ENCODE results near the gene TTI1. TPM values are rescaled to one million over a fixed set of nuclear protein-coding genes. Genes with fewer than 3 reads are reported as not detected.
A peak's percentile ranks its signal among the peaks of the same experiment; 100 is the strongest.

The TTI1 gene
- total RNA-seq, 1 experiment from 2014 or later: 54.0 TPM

- no peaks in the 10 kb centered on the region for H3K9me3 Mint-ChIP-seq (ENCODE audit: low read depth, unreplicated experiment)
- H3K27ac Mint-ChIP-seq (ENCODE audit: unreplicated experiment): no peak overlapping the region
- BruUV-seq (replicated peaks): no TSS peak
- intact Hi-C loops (cut with micrococcal nuclease; ENCODE audit: unreplicated experiment): no loop called here
- no peak overlapping the region for H3K4me3 Mint-ChIP-seq (ENCODE audit: low read depth, unreplicated experiment)
- TF ChIP-seq, protein P1, sequence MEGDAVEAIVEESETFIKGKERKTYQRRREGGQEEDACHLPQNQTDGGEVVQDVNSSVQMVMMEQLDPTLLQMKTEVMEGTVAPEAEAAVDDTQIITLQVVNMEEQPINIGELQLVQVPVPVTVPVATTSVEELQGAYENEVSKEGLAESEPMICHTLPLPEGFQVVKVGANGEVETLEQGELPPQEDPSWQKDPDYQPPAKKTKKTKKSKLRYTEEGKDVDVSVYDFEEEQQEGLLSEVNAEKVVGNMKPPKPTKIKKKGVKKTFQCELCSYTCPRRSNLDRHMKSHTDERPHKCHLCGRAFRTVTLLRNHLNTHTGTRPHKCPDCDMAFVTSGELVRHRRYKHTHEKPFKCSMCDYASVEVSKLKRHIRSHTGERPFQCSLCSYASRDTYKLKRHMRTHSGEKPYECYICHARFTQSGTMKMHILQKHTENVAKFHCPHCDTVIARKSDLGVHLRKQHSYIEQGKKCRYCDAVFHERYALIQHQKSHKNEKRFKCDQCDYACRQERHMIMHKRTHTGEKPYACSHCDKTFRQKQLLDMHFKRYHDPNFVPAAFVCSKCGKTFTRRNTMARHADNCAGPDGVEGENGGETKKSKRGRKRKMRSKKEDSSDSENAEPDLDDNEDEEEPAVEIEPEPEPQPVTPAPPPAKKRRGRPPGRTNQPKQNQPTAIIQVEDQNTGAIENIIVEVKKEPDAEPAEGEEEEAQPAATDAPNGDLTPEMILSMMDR (IDR thresholded peaks at IDR 0.05; ENCODE audit: unreplicated experiment): peak; percentile 27
- peaks cover 22% of the 10 kb centered on the region for H3K36me3 Mint-ChIP-seq (ENCODE audit: insufficient read depth, unreplicated experiment)
- DNase-seq: no peak
- H3K27me3 Mint-ChIP-seq (ENCODE audit: unreplicated experiment): no peaks in the 10 kb centered on the region
- H3K4me1 Mint-ChIP-seq (ENCODE audit: low read depth, unreplicated experiment): no peaks in the 10 kb centered on the region
- CTCF ChIA-PET: interaction anchor here (0.7 kb wide), 2 partner anchors 445 to 756 kb away, joined by 3 read pairs; no protein-coding TSS in a partner anchor
Measured at GRCh38 chr20:37979021-37979985, 54.0 kb downstream of the TTI1 start.

DNA sequence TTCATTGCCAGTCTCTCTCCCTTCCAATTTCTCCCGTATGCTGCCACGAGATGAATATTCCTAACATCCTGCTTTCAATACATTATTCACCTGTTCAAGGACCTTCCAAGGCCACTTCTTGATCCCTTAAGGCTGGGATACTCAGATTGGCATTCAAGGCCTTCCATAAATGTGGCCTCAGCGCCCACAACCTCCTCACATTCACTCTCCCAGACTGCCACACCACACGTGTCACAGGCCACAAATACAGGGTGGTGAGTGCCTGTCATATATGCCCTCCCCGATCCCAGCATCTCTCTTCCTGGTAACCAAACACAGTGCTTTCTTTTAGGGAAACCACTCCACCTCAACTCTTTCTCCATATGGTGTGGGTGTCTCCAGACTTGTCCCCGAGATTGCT, 55.5 kb downstream of the TTI1 start:
- no peaks in the 10 kb centered on the region for H3K4me1 Mint-ChIP-seq (ENCODE audit: low read depth, unreplicated experiment)
- DNase-seq: no peak
- peaks cover 2% of the 10 kb centered on the region for H3K9me3 Mint-ChIP-seq (ENCODE audit: low read depth, unreplicated experiment)
- H3K27ac Mint-ChIP-seq (ENCODE audit: unreplicated experiment): no peak overlapping the region
- H3K36me3 Mint-ChIP-seq (ENCODE audit: insufficient read depth, unreplicated experiment): peaks cover 13% of the 10 kb centered on the region
- no peak overlapping the region for H3K4me3 Mint-ChIP-seq (ENCODE audit: low read depth, unreplicated experiment)
- TF ChIP-seq, protein P1 (IDR thresholded peaks at IDR 0.05; ENCODE audit: unreplicated experiment): no peak
- CTCF ChIA-PET: no interaction called here
- no peaks in the 10 kb centered on the region for H3K27me3 Mint-ChIP-seq (ENCODE audit: unreplicated experiment)
- intact Hi-C loops (cut with micrococcal nuclease; ENCODE audit: unreplicated experiment): no loop called here
- BruUV-seq (replicated peaks): no TSS peak

- CTCF ChIA-PET: no interaction called here
- Mint-ChIP-seq H3K4me1 (ENCODE audit: low read depth, unreplicated experiment) (no peaks in the 10 kb centered on the region), H3K27ac (ENCODE audit: unreplicated experiment) (no peak overlapping the region), H3K9me3 (ENCODE audit: low read depth, unreplicated experiment) (peaks cover 2% of the 10 kb centered on the region), H3K36me3 (ENCODE audit: insufficient read depth, unreplicated experiment) (peaks cover 9% of the 10 kb centered on the region), H3K4me3 (ENCODE audit: low read depth, unreplicated experiment) (no peak overlapping the region), H3K27me3 (ENCODE audit: unreplicated experiment) (no peaks in the 10 kb centered on the region)
- TF ChIP-seq, protein P1 (IDR thresholded peaks at IDR 0.05; ENCODE audit: unreplicated experiment): no peak
- no peak for DNase-seq
- intact Hi-C loops (cut with micrococcal nuclease; ENCODE audit: unreplicated experiment): no loop called here
- no TSS peak for BruUV-seq (replicated peaks)
Measured at GRCh38 chr20:37977338-37977737, 55.9 kb downstream of the TTI1 start.

DNA sequence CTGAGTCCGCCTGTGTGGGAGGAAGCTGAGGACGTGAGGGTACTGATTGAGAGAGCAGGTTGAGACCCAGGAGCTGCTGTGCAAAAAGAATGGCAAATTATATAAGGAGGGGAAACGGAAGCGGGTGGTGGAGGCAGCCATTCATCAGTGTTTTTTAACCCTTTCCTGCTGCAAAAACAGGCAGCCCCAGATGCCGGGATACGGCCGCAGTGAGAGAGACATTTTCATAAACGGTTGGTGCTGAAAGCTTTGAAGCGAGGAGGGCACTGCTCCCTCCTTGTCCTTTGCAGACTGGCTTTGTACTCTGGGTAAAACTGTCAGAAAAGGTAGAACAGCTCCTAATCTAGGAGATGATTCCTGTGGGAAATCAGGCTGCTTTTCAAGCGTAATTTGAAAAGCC, 56.4 kb downstream of the TTI1 start:
- Mint-ChIP-seq H3K36me3 (ENCODE audit: insufficient read depth, unreplicated experiment) (peaks cover 7% of the 10 kb centered on the region), H3K4me3 (ENCODE audit: low read depth, unreplicated experiment) (no peak overlapping the region), H3K9me3 (ENCODE audit: low read depth, unreplicated experiment) (peaks cover 2% of the 10 kb centered on the region), H3K27me3 (ENCODE audit: unreplicated experiment) (no peaks in the 10 kb centered on the region), H3K27ac (ENCODE audit: unreplicated experiment) (no peak overlapping the region), H3K4me1 (ENCODE audit: low read depth, unreplicated experiment) (no peaks in the 10 kb centered on the region)
- intact Hi-C loops (cut with micrococcal nuclease; ENCODE audit: unreplicated experiment): no loop called here
- no TSS peak for BruUV-seq (replicated peaks)
- DNase-seq: no peak
- TF ChIP-seq, protein P1 (IDR thresholded peaks at IDR 0.05; ENCODE audit: unreplicated experiment): no peak
- CTCF ChIA-PET: no interaction called here
